Activated T-helper 9 cell treated with anti-CD3 and anti-CD28 coated beads, Interleukin-2, amount 50 U/mL, for 16 hours (primary cell): ENCODE data around the gene ADAD2.

Experiments used
- DNase-seq: peaks from one replicate; pipeline ENCODE4 v3.0.0-alpha.2; 2020; ENCODE audit warnings: low read depth

The ADAD2 gene

DNA sequence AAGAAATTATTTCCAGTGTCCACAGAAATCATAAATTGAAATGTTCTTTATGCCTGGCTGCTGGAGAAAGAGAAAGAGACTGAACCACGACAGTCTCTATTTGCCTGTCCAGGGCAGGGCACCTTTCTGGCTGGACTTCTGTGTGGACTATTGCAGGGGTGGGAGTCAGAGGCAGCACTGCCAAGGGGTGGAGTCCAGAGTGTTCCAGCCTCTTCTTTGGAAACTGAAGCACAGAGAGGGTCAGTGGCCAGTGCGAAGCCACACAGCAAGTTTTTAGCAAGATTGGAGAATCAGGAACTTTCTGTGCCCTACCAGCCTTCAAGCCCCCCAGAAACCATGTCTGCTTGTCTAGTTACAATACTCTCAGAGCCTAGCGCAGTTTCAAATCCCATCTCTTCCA lies 33.6 kb downstream of the ADAD2 start:
- DNase-seq: no peak

DNA sequence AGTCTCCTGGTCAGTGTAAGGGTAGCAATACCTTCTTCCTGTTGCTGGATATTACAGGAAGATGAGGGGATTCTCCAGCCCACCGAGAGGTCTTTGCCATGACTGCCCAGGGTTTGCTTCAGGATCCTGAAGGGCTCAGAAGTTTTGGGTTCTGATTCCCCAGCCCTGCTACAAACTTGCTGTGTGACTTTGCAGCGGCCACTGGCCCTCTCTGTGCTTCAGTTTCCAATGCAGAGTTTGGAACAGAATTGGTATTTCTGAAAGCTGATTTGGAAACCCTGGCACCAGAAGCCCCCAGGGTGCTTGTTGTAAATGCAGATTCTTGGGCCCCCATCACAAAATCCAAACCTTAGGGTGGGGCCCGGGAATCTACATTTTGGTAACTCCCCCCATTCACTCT lies 34.2 kb downstream of the ADAD2 start:
- DNase-seq: no peak

DNA sequence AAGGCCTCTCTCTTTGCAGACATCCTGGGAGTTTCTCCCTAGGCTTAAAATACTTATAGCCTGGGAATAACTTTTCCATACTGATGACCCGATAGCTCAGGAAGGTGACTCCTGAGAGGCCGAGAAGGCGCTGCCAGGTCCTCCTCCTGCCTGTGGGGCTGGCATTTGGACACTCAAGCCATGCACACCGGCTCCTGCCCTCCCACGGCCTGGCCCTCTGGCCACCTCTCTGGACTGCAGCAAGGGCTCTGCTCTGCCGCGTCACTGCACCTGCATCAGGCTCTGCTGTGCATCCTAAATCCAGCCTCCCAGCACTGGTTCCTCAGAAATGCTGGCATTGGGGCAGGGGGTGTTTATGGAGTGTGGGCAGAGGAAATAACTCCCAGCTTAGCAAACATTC lies 34.6 kb downstream of the ADAD2 start:
- DNase-seq: no peak

DNA sequence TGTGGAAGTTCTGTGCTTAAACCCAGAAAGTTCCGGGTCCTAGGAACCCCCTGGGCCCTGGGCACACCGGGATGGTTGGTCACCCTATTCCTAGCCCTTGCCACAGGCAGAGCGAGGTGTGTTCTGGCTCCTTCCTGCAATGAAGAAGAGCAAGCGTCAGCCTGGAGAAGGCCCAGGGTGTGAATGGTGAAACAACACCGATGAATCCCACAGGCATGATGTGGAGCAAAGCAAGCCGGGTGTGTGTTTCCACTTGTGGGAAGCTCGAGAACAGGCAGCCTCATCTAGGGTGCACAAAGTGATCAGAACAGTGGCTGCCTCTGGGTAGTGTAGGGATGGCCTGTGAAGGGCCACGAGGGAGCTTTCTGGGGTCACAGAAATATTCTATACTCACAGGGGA lies 35.1 kb downstream of the ADAD2 start:
- DNase-seq: no peak

DNA sequence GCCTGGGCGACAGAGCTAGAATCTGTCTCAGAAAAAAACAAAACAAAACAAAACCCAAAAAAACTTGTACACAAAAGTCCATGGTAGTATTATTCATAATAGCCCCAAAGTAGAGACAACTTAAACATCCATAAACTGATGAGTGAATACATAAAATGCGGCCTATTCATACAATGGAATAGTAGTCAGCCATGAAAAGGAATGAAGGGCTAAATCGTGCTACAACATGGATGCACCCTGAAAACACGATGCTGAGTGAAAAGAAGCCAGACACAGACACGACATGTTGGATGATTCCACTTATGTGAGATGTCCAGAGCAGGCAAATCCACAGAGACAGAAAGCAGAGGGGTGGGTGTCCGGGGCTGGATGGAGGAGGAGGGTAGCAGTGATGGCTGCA lies 36.6 kb downstream of the ADAD2 start:
- no peak for DNase-seq

DNA sequence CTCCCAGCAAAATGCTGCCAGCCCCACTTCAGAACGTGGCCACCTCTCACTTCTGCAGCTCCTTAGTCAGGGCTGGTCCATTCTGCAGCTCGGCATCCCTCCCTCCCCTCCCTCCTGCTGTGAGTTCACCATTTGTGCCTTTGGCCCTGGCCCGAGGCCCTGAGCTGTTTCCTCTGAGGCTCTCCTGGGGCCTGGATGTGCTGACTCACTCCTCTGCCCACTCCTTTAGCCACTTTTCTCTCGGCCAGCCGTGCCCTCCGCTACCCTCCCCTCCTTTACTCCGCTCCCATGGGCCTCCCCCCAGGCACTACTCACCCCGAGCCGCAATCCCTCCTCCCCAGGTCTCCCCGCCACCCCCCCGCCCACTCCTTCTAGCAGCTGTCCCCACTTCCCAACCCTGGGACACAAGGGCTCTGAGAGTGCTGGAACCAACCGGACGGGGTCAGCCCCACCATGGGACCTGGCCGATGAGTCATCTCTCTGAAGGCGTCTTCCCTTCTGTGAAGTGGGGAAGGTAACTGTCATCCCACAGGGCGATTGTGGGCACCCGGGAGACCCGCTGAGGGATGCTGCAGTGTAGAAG lies 37.4 kb downstream of the ADAD2 start:
- no peak for DNase-seq

DNA sequence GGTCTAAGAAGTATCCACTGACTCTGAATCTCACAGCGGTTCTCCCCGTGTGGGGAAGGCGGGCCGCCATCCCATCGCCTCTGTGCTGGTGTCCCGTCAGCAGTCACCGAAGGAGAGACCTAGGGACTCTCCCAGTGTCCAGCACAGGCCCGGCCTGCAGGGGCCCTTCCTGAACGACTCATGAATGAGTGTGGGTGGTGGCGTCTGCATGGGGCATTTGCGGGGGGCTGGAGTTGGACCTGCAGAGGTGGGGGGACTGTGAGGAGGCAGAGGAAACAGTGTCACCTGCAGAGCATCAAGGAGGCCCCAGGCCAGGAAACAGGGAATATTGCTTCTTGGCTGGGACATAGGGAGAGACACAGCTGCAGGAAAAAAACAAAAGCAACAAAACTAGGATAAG lies 38.5 kb downstream of the ADAD2 start:
- no peak for DNase-seq

DNA sequence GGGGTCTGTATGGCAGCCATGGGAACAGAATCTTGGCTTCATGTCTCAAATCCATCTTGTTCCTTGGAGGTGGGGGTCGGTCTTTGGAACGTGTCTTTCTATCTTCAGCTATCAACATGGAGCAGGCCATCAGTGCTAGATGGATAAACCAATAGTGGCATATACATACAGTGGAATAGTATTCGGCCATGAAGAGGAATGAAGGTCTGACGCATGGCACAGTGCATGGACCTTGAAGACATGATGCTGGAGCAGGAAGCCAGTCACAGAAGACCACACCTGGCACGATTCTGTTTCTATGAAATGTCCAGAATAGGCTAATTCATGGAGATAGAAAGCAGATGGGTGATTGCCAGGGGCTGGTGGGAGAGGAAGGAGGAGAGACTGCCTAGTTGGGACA lies 41.1 kb downstream of the ADAD2 start:
- DNase-seq: no peak

DNA sequence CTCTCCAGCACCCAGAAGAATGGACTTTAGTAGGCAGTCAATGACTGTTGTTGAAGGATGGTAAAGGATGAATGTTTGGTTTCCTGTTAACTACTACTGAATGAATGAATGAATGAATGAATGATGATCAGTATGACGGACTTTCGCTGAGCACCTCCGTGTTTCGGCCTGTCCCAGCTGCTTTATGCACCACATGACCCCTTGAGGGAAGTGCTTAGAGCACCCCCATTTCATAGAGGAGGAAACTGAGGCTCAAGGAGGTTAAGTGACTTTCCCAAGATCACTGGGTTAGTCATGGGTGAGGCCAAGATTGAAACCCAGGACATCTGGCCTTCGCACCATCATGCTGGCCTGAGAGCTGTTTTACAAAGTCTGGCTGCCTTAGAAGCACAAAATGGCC lies 42.0 kb downstream of the ADAD2 start:
- DNase-seq: no peak

DNA sequence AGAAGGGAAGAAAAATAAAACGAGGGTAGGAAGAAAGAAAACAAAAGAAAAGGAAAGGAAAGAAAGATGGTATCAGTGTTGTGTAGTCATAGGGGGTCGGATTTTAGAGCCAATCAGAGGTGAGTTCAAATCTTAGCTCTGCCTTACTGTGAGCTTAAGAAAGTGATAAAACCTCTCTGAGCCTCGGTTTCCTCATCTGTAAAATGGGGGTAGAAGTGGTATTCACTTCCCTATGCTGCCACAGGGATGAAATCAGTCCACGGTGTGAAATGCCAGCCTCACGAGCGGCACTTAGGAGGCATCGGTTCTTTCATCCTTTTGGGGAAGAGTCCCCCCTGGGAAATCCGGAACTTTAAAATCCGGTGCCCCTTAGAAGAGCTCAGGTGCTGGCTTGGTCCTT lies 42.8 kb downstream of the ADAD2 start:
- DNase-seq: no peak

DNA sequence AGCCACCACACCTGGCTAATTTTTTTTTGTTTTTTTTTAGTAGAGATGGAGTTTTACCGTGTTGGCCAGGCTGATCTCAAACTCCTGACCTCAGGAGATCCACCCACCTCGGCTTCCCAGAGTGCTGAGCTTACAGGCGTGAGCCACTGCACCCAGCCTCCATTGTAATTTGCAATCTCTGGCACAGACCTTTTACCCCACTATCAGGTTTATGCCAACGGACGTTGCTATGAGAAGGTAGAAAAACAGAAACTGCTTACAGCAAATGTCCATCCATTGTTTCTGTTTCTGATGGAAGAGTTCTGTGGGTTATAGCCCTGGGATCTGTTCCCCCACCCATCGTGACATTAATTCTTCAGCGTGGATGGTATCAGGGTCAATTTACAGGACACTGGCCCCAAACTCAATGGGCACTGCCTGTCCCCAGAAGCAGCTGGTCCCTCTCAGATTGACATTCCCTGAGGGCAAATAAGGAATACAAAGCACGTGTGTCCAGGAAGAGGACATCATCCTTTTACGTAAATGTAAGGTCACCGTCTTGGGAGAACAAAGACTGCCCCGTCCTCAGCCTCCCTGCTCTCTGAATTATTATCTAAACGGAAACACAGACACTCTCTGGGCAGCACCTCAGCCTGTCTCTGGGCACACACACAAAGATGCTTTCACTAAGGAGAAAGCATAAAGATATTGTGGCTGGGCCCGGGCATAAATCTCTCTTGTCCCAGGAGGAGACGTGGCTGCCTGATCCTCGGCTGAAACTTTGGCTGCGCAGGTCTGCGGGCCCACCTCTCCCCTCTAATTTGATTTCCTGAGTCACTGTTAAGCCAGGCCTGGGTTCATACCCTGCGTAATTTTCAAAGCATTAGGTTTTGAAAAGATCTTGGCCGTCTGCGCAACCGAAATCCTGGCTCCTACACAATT lies 43.6 kb downstream of the ADAD2 start:
- DNase-seq: no peak

DNA sequence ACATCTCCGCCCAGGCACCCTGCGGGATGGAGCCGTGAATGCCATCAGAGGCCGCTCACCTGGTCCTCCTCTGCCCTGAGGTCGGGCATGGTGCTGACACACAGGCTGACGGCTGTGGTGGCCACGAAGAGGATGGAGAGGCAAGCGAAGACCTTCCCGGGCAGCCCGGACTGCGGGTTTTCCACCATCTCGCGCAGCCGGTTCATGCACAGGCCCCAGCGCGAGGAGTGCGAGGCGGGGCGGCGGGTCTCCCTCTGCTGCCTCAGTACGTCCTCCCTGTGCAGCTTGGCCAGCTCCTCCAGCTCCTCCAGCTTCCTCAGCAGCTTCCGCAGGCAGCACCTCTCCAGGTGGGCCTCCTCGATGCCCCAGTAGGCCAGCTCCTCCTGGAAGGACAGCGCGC lies 45.7 kb downstream of the ADAD2 start:
- DNase-seq: no peak

DNA sequence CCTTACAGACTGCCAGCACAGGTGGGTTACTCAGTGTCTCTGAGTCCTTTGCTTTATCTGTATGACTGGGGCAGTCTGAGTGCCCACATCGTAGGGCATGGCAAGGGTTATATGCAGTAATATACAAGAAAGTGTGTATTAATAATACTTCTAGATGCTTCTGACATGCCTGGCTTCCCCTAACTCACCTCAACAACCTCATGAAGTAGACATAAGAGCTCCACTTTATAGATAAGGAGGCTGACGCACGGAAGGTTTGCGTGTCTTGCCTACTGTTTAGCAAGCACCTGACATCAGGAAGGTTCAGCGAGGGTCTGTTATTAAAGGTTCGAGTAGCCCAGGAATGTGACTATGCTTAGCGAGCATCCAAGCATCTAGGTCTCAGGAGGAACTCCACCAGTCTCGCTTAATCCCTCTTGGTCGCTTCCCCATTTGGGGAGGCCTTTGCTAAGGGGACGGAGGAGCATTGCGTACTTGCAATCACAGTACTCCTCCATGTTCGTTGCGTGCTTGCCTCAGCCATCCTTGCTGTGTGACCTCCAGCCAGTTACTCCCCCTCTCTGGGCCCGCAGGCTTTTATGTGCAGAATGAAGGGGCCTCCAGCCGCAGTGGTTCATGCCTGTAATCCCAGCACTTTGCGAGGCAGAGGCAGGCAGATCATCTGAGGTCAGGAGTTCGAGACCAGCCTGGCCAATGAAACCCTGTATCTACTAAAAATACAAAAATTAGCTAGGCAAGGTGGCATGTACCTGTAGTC lies 47.2 kb downstream of the ADAD2 start:
- DNase-seq: no peak

DNA sequence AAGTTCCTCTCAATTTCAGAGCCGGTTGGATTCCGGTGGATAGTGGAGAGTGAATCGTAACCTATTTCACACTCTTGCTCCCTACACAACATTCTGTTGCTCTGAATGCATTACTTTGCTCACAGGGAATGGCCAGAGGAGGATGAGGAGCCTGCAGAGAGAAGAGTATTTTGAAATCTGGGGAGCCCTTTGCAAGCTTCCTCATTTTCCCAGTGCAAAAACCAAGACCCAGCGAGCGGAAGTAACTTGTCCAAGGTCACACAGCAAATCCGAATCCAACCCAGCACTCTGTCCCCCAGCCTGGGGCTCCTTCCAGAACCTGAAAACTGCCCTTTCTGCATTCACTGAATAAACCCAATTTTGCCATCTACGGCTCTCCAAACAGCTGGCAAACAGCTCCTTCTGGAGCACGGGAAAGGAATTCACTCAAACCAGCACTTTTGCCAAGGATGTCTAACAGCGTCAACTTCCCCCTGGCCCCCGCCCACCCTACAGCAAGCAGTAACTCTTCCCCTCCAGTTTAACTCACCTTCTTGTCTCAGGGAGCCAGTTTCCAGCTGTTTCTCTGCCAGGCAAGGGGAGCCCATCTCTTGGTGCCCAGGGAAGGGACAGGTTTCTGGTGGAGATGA lies 48.3 kb downstream of the ADAD2 start:
- no peak for DNase-seq

DNA sequence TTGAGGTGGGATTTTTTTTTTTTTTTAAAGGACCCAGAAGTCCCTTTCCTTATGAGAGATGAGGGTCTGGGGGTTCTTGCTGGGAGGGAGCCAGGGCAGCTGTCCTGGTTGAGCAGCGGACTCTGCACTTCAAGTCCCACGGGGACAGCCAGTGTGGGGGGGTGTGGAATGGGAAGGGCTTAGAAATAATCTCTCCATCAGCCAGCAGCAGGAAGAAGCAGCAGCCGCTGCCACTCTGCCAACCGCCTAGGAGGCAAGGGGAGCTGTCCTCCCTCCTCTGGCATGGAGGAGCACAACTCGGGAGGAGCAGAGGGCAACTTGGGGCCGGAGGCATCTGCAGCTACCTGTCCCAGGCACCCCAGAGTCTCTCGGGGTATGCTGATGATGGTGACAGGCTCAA lies 49.0 kb downstream of the ADAD2 start, which contains the start of gene KCNG4:
TSS of gene KCNG4 (minus strand) at position 104 of the 400 bp plus-strand sequence. CDS start 2,527 bp downstream, outside the sequence.
- DNase-seq: no peak

DNA sequence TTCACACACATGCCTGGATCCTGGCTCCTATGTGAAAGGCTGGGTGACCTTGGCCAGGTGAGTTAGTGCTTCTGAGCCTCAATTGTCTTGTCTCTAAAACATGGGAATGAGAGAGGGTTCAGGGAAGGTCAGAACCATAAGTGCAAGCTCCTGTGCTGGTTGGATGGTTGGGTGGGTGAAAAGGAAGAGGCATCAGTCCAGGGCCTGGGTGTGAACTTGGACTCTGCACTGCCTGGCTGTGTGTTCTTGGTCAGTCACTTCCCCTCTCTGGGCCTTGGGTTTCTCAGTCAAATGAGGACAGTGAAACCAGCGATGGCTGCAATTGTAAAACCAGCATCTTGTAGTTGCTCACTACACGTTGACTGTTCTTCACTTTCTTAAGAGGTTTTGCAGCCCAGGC lies 49.5 kb downstream of the ADAD2 start:
- DNase-seq: no peak

DNA sequence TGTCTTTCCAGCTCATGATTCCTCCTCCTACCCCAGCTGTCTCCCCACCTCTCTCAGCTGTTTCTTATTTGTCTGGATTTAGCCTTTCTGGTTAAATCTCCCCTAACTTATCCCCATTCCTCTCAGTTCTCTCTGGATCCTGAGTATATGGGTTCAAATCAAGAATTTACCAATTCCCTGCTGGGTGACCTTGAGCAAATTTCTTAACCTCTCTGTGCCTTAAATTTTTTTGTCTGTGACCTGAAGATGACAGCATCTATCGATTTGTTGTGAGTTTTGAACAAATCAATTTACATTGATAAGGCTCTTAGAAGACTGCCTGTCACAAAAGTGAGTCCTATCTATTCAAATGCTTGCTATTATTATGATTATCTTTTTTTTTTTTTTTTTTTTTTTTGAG lies 50.8 kb downstream of the ADAD2 start:
- no peak for DNase-seq

DNA sequence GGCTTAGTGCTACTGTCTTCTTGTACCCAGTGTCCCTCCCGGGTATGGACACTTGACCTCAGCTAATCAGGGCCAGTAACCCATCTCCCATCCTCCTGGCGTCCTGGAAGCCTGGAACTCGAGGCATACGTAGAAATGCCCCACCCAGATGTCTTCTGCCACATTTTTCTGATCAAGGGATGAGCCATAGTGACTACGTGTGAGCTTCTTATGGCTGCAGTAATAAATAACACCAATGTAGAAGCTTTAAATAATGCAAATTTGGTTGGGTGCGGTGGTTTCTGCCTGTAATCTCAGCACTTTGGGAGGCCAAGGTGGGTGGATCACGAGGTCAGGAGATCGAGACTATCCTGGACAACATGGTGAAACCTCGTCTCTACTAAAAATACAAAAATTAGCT lies 51.9 kb downstream of the ADAD2 start:
- no peak for DNase-seq

DNA sequence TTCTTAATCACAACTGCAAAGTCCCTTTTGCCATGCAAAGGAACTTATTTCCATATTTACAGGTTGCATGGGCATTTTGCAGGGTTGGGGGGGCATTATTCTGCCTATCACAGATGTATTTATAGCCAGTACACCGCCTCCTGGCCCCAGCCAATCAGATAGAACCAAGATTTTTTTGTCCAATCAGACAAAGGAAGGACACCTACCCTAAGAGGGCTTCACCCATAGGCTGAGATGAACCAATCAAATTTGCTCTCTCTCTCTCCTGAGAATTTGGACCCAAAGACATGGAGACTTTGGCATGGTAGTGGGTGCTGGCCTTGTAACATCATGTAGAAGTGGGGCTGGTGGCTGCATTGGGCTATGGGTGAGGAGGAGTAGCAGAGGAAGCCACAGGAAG lies 52.8 kb downstream of the ADAD2 start:
- no peak for DNase-seq

DNA sequence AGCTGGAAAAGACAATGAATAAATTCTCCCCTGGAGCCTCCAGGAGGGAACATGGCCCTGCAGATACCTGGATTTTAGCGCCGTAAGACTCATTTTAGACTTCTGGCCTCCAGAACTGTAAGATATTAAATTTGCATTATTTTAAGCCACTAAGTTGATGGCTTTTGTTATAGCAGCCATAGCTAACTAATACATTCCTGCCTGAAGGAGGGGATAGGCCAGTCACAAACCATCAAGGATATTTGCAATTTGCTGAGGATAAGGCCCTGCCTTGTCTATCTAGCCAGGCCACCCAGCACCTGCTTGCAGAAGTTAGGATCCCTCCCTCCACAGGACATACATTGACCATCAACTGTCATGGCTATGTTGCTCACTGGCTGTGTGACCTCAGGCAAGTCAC lies 53.8 kb downstream of the ADAD2 start:
- DNase-seq: no peak

DNA sequence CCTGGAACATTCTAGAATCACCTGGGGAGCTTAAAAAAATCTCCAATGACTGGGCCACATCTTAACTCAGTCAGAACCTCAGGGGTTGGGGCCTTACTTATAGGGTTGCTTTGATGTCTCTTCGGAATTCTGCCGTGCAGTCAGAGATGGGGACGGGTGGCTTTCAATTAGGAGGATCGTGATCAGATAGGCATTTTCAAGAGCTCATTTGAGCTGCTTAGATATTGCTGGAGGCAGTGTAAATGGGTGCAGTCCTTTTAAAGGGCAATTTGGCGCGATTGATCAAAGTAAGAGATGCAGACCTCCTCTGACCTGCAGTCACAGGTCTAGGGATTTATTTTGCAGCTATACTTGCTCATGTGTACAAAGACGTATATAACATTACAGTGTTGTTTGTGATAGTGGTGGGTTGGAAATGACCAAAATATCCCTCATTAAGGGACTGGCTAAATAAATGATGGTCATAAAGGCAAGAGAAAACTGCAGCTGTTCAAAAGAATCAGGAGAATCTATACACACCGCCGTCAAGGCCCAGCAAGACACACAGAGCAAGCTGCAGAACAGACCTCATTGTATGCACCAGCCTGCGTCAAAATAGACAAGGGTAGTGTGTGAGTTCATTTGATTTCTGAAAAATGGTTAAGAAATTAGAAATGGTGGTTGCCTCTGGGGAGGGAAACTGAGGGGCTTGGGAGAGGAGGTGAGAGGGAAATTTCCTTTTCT lies 55.2 kb downstream of the ADAD2 start:
- no peak for DNase-seq

DNA sequence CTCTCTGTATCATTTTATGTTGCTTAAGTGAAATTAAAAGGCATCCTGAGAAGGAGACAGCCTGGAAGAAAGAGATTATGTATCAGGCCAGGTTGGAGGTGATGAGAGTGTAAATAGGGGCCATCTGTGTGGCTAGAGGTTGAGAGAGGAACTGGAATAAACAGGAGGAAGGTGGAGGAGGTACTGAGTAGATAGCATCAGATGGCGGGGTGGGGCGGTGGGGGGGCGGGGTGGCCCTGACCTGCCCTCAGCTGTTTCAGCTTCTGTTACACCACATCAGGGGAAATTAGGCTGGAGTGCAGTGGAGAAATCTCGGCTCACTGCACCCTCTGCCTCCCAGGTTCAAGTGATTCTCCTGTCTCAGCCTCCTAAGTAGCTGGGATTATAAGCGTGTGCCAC lies 55.7 kb downstream of the ADAD2 start:
- no peak for DNase-seq
